Right atrium auricular region (tissue), 2 donors: ENCODE measurements around the gene SCARF2. TPM values are rescaled to one million over a fixed set of nuclear protein-coding genes. Genes with fewer than 3 reads are reported as not detected.

Source experiments
- DNase-seq: peaks from one replicate; pipeline ENCODE4 v3.0.0-alpha.2; 2019; ENCODE audit warnings: low spot score
- H3K27ac ChIP-seq, 2 donors: fragments of 200-600 bp; sonication (generic); 1 replicate in 1 of 2; 2 replicates in 1 of 2; pipeline ENCODE4 v1.5.1; 2016 to 2019
- H3K27me3 ChIP-seq, 2 donors: fragments of 200-600 bp; sonication (generic); one replicate each; pipeline versions ENCODE4 v1.5.1 to v1.6.0; 2017 to 2019
- H3K36me3 ChIP-seq: fragments of 200-600 bp; sonication (generic); one replicate; pipeline ENCODE4 v1.5.1; 2016
- H3K4me1 ChIP-seq, 2 donors: fragments of 200-600 bp; sonication (generic); one replicate each; pipeline versions ENCODE4 v1.5.1 to v1.6.0; 2017 to 2019
- H3K4me3 ChIP-seq, 2 donors: fragments of 200-600 bp; sonication (generic); 1 replicate in 1 of 2; 2 replicates in 1 of 2; pipeline ENCODE4 v1.5.1; 2017 to 2019; ENCODE audit warnings: mild to moderate bottlenecking in 1 of 2, moderate library complexity in 1 of 2
- H3K9me3 ChIP-seq, 2 donors: fragments of 200-600 bp; sonication (generic); one replicate each; pipeline ENCODE4 v1.5.1; 2019
- CTCF ChIP-seq, 2 donors: fragments of 200-600 bp; sonication (generic); IDR thresholded peaks; one replicate each; pipeline ENCODE4 v1.5.1; 2019; ENCODE audit warnings: antibody characterized with exemption in 2 of 2
- total RNA-seq, 2 donors: library from RNA; depleted of rRNA; stranded (reverse); fragments of >200 nt; gene quantifications; one replicate each; pipeline ENCODE4 v1.1.0, GENCODE V29; 2016

SCARF2 gene
- total RNA-seq, 2 donors from 2014 or later: 6.5 to 11.0 TPM

GRCh38 chr22:20450551-20450906 lies 12.9 kb upstream of the SCARF2 start:
- no peak for TF ChIP-seq CTCF (IDR thresholded peaks at IDR 0.05)
- no peak overlapping the region for H3K27ac ChIP-seq
- H3K27me3 ChIP-seq: no peaks in the 10 kb centered on the region
- peaks cover 3% of the 10 kb centered on the region for H3K36me3 ChIP-seq
- H3K4me1 ChIP-seq: no peaks in the 10 kb centered on the region
- no peaks in the 10 kb centered on the region for H3K9me3 ChIP-seq
- H3K4me3 ChIP-seq: no peak overlapping the region
- DNase-seq: no peak

- H3K4me1 ChIP-seq: no peaks in the 10 kb centered on the region
- DNase-seq: no peak
- no peak overlapping the region for H3K27ac ChIP-seq
- no peak overlapping the region for H3K4me3 ChIP-seq
- TF ChIP-seq CTCF (IDR thresholded peaks at IDR 0.05): no peak
- no peaks in the 10 kb centered on the region for H3K9me3 ChIP-seq
- no peaks in the 10 kb centered on the region for H3K27me3 ChIP-seq
- H3K36me3 ChIP-seq: peaks cover 7% of the 10 kb centered on the region
These were observed 12.4 kb upstream of the SCARF2 start for GRCh38 chr22:20449819-20450550.

GRCh38 chr22:20448630-20449029 lies 11.0 kb upstream of the SCARF2 start:
- no peak overlapping the region for H3K4me3 ChIP-seq
- no peaks in the 10 kb centered on the region for H3K4me1 ChIP-seq
- H3K9me3 ChIP-seq: no peaks in the 10 kb centered on the region
- TF ChIP-seq CTCF (IDR thresholded peaks at IDR 0.05): no peak
- no peaks in the 10 kb centered on the region for H3K27me3 ChIP-seq
- peaks cover 7% of the 10 kb centered on the region for H3K36me3 ChIP-seq
- H3K27ac ChIP-seq: no peak overlapping the region
- no peak for DNase-seq

GRCh38 chr22:20446383-20446970 lies 8.9 kb upstream of the SCARF2 start:
- Histone ChIP-seq H3K4me3 (no peak overlapping the region), H3K36me3 (peaks cover 7% of the 10 kb centered on the region), H3K9me3 (no peaks in the 10 kb centered on the region), H3K4me1 (peaks cover 0 to 9% of the 10 kb centered on the region in 2 donors), H3K27me3 (no peaks in the 10 kb centered on the region), H3K27ac (no peak overlapping the region)
- no peak for DNase-seq
- no peak for TF ChIP-seq CTCF (IDR thresholded peaks at IDR 0.05)

- Histone ChIP-seq H3K27me3 (no peaks in the 10 kb centered on the region), H3K4me3 (no peak overlapping the region), H3K36me3 (peaks cover 7% of the 10 kb centered on the region), H3K9me3 (no peaks in the 10 kb centered on the region), H3K4me1 (peaks cover 0 to 9% of the 10 kb centered on the region in 2 donors), H3K27ac (no peak overlapping the region)
- no peak for DNase-seq
- no peak for TF ChIP-seq CTCF (IDR thresholded peaks at IDR 0.05)
These were observed 6.7 kb upstream of the SCARF2 start for GRCh38 chr22:20444325-20444724.
